ENCODE results near the gene CFAP251. TPM values are rescaled to one million over a fixed set of nuclear protein-coding genes. Genes with fewer than 3 reads are reported as not detected.

CFAP251 gene
- total RNA-seq, 1 donor from 2014 or later, result 4.7 TPM

- TF ChIP-seq EZH2 (IDR thresholded peaks at IDR 0.05; ENCODE audit: insufficient read depth, low read length) (no peak), CTCF (IDR thresholded peaks at IDR 0.05; ENCODE audit: insufficient read depth, low read depth, low read length) (no peak)
- Histone ChIP-seq H3K79me2 (ENCODE audit: insufficient read depth, low read length) (peaks cover 42% of the 10 kb centered on the region), H3K27me3 (ENCODE audit: insufficient read depth, low read length) (no peaks in the 10 kb centered on the region), H3K4me3 (ENCODE audit: insufficient read depth, low read depth, low read length) (no peak overlapping the region), H3K4me2 (ENCODE audit: low read length) (no peak overlapping the region), H3K36me3 (ENCODE audit: insufficient read depth, low read length) (no peaks in the 10 kb centered on the region), H2AFZ (ENCODE audit: low read depth, low read length) (no peak overlapping the region), H3K9me3 (ENCODE audit: insufficient read depth, low read depth, low read length) (no peaks in the 10 kb centered on the region), H3K4me1 (ENCODE audit: insufficient read depth, low read length) (peaks cover 32% of the 10 kb centered on the region), H3K9ac (ENCODE audit: low read length) (no peak overlapping the region), H4K20me1 (ENCODE audit: insufficient read depth, low read length) (peaks cover 33% of the 10 kb centered on the region), H3K27ac (ENCODE audit: low read depth, low read length) (no peak overlapping the region)
- FAIRE-seq (no peak), DNase-seq (ENCODE audit: low read depth) (no peak)
- Mint-ChIP-seq H3K9me3 (ENCODE audit: unreplicated experiment) (no peaks in the 10 kb centered on the region), H3K36me3 (ENCODE audit: low read depth, unreplicated experiment) (peaks cover 1% of the 10 kb centered on the region), H3K27me3 (ENCODE audit: low read depth, unreplicated experiment) (no peaks in the 10 kb centered on the region), H3K4me1 (ENCODE audit: low read depth, unreplicated experiment) (peaks cover 10% of the 10 kb centered on the region), H3K4me3 (ENCODE audit: unreplicated experiment) (no peak overlapping the region), H3K27ac (ENCODE audit: unreplicated experiment) (peak overlapping the region; percentile 34)
Measured at GRCh38 chr12:122026706-122027333, 108.4 kb downstream of the CFAP251 start.

GRCh38 chr12:122028165-122028904, 109.9 kb downstream of the CFAP251 start:
- Histone ChIP-seq H3K9me3 (ENCODE audit: insufficient read depth, low read depth, low read length) (no peaks in the 10 kb centered on the region), H3K27ac (ENCODE audit: low read depth, low read length) (no peak overlapping the region), H3K4me3 (ENCODE audit: insufficient read depth, low read depth, low read length) (no peak overlapping the region), H3K27me3 (ENCODE audit: insufficient read depth, low read length) (no peaks in the 10 kb centered on the region), H4K20me1 (ENCODE audit: insufficient read depth, low read length) (peaks cover 33% of the 10 kb centered on the region), H3K9ac (ENCODE audit: low read length) (no peak overlapping the region), H3K4me1 (ENCODE audit: insufficient read depth, low read length) (peaks cover 27% of the 10 kb centered on the region), H3K36me3 (ENCODE audit: insufficient read depth, low read length) (no peaks in the 10 kb centered on the region), H3K4me2 (ENCODE audit: low read length) (peak overlapping the region; percentile 50), H2AFZ (ENCODE audit: low read depth, low read length) (no peak overlapping the region), H3K79me2 (ENCODE audit: insufficient read depth, low read length) (peaks cover 46% of the 10 kb centered on the region)
- DNase-seq (ENCODE audit: low read depth), result peak; percentile 69
- Mint-ChIP-seq H3K4me1 (ENCODE audit: low read depth, unreplicated experiment) (peaks cover 8% of the 10 kb centered on the region), H3K27me3 (ENCODE audit: low read depth, unreplicated experiment) (no peaks in the 10 kb centered on the region), H3K4me3 (ENCODE audit: unreplicated experiment) (no peak overlapping the region), H3K9me3 (ENCODE audit: unreplicated experiment) (no peaks in the 10 kb centered on the region), H3K27ac (ENCODE audit: unreplicated experiment) (peak overlapping the region; percentile 72), H3K36me3 (ENCODE audit: low read depth, unreplicated experiment) (peaks cover 1% of the 10 kb centered on the region)
- no peak for TF ChIP-seq CTCF (IDR thresholded peaks at IDR 0.05; ENCODE audit: insufficient read depth, low read depth, low read length)
- TF ChIP-seq EZH2 (IDR thresholded peaks at IDR 0.05; ENCODE audit: insufficient read depth, low read length), result no peak
- FAIRE-seq, result no peak

Data from astrocyte (in vitro differentiated cells and primary cell).